Central memory CD8-positive, alpha-beta T cell (primary cell): Measurements from ENCODE around the gene SERPINB1.

Source experiments
- ATAC-seq: fragments of 150-1000 bp; cut with Tn5 transposase; replicated peaks from 2 replicates; pipeline ENCODE4 v1.10.0; 2022; ENCODE audit warnings: mild to moderate bottlenecking, moderate FRiP score, moderate number of reproducible peaks; ENCODE audit not compliant: poor library complexity, severe bottlenecking; ENCODE audit errors: extremely low read depth
- DNase-seq, 2 donors: peaks; one replicate each; pipeline ENCODE4 v3.0.0; 2021; ENCODE audit warnings: low spot score in 2 of 2
- H3K27ac Mint-ChIP-seq: one replicate; pipeline ENCODE4 v1.8.0; 2022; ENCODE audit warnings: low read depth, mild to moderate bottlenecking, moderate library complexity, mixed read lengths
- H3K27me3 Mint-ChIP-seq: one replicate; pipeline ENCODE4 v1.8.0; 2022; ENCODE audit warnings: mixed read lengths
- H3K36me3 Mint-ChIP-seq: one replicate; pipeline ENCODE4 v1.8.0; 2022; ENCODE audit warnings: mild to moderate bottlenecking, moderate library complexity, mixed read lengths; ENCODE audit not compliant: insufficient read depth
- H3K4me1 Mint-ChIP-seq: one replicate; pipeline ENCODE4 v1.8.0; 2022; ENCODE audit warnings: mixed read lengths
- H3K4me3 Mint-ChIP-seq: one replicate; pipeline ENCODE4 v1.8.0; 2022; ENCODE audit warnings: mild to moderate bottlenecking, moderate library complexity, mixed read lengths
- H3K9me3 Mint-ChIP-seq: one replicate; pipeline ENCODE4 v1.8.0; 2022; ENCODE audit warnings: mixed read lengths

Gene SERPINB1

GRCh38 chr6:2818593-2818992 lies 23.1 kb downstream of the SERPINB1 start:
- Mint-ChIP-seq H3K9me3 (peaks cover 11% of the 10 kb centered on the region), H3K27me3 (no peaks in the 10 kb centered on the region), H3K4me1 (no peaks in the 10 kb centered on the region), H3K4me3 (no peak overlapping the region), H3K36me3 (peaks cover 2% of the 10 kb centered on the region), H3K27ac (no peak overlapping the region)
- DNase-seq (no peak), ATAC-seq (no peak)

- Mint-ChIP-seq H3K36me3 (peaks cover 2% of the 10 kb centered on the region), H3K9me3 (peaks cover 11% of the 10 kb centered on the region)
- DNase-seq: no peak
Measured at GRCh38 chr6:2817903-2818443, 23.7 kb downstream of the SERPINB1 start.

GRCh38 chr6:2816158-2816557 lies 25.5 kb downstream of the SERPINB1 start:
- no peak for ATAC-seq

More at GRCh38 chr6:2817903-2818443, 23.7 kb downstream of the SERPINB1 start:
- Mint-ChIP-seq H3K27ac (no peak overlapping the region), H3K27me3 (no peaks in the 10 kb centered on the region), H3K4me3 (no peak overlapping the region), H3K4me1 (no peaks in the 10 kb centered on the region)
- no peak for ATAC-seq

GRCh38 chr6:2812695-2813094 lies 29.0 kb downstream of the SERPINB1 start:
- H3K27me3 Mint-ChIP-seq: no peaks in the 10 kb centered on the region
- H3K36me3 Mint-ChIP-seq: peaks cover 2% of the 10 kb centered on the region
- H3K9me3 Mint-ChIP-seq: peaks cover 11% of the 10 kb centered on the region
- ATAC-seq (no peak), DNase-seq (no peak)
- no peaks in the 10 kb centered on the region for H3K4me1 Mint-ChIP-seq
- H3K4me3 Mint-ChIP-seq: no peak overlapping the region
- H3K27ac Mint-ChIP-seq: no peak overlapping the region

More at GRCh38 chr6:2816158-2816557, 25.5 kb downstream of the SERPINB1 start:
- Mint-ChIP-seq H3K36me3 (peaks cover 2% of the 10 kb centered on the region), H3K4me3 (no peak overlapping the region), H3K4me1 (no peaks in the 10 kb centered on the region), H3K27me3 (no peaks in the 10 kb centered on the region), H3K27ac (no peak overlapping the region), H3K9me3 (peaks cover 11% of the 10 kb centered on the region)
- DNase-seq: no peak

GRCh38 chr6:2810092-2810671 lies 31.5 kb downstream of the SERPINB1 start:
- Mint-ChIP-seq H3K4me1 (no peaks in the 10 kb centered on the region), H3K27me3 (no peaks in the 10 kb centered on the region), H3K9me3 (peaks cover 3% of the 10 kb centered on the region), H3K36me3 (no peaks in the 10 kb centered on the region), H3K27ac (no peak overlapping the region), H3K4me3 (no peak overlapping the region)
- no peak for ATAC-seq
- no peak for DNase-seq

- no peak for DNase-seq
- ATAC-seq: no peak
- Mint-ChIP-seq H3K4me3 (no peak overlapping the region), H3K9me3 (no peaks in the 10 kb centered on the region), H3K27ac (no peak overlapping the region), H3K36me3 (no peaks in the 10 kb centered on the region), H3K4me1 (no peaks in the 10 kb centered on the region), H3K27me3 (no peaks in the 10 kb centered on the region)
Measured at GRCh38 chr6:2809015-2809414, 32.6 kb downstream of the SERPINB1 start.

GRCh38 chr6:2807342-2808090 lies 34.1 kb downstream of the SERPINB1 start:
- ATAC-seq (no peak), DNase-seq (no peak)
- Mint-ChIP-seq H3K4me3 (no peak overlapping the region), H3K4me1 (no peaks in the 10 kb centered on the region), H3K27ac (no peak overlapping the region), H3K9me3 (no peaks in the 10 kb centered on the region), H3K36me3 (no peaks in the 10 kb centered on the region), H3K27me3 (no peaks in the 10 kb centered on the region)

GRCh38 chr6:2806644-2807043 lies 35.0 kb downstream of the SERPINB1 start:
- H3K4me3 Mint-ChIP-seq: no peak overlapping the region
- no peak for DNase-seq
- H3K4me1 Mint-ChIP-seq: no peaks in the 10 kb centered on the region
- H3K27ac Mint-ChIP-seq: no peak overlapping the region
- no peaks in the 10 kb centered on the region for H3K27me3 Mint-ChIP-seq
- no peaks in the 10 kb centered on the region for H3K9me3 Mint-ChIP-seq
- ATAC-seq: no peak
- no peaks in the 10 kb centered on the region for H3K36me3 Mint-ChIP-seq

GRCh38 chr6:2805031-2805430 lies 36.6 kb downstream of the SERPINB1 start:
- no peak overlapping the region for H3K27ac Mint-ChIP-seq
- H3K27me3 Mint-ChIP-seq: no peaks in the 10 kb centered on the region
- peaks cover 2% of the 10 kb centered on the region for H3K4me1 Mint-ChIP-seq
- no peak for DNase-seq
- H3K36me3 Mint-ChIP-seq: no peaks in the 10 kb centered on the region
- ATAC-seq: no peak
- H3K9me3 Mint-ChIP-seq: no peaks in the 10 kb centered on the region
- H3K4me3 Mint-ChIP-seq: no peak overlapping the region

- peaks cover 7% of the 10 kb centered on the region for H3K4me1 Mint-ChIP-seq
- no peak overlapping the region for H3K27ac Mint-ChIP-seq
- H3K27me3 Mint-ChIP-seq: no peaks in the 10 kb centered on the region
- no peak overlapping the region for H3K4me3 Mint-ChIP-seq
- H3K9me3 Mint-ChIP-seq: no peaks in the 10 kb centered on the region
- no peak for ATAC-seq
- H3K36me3 Mint-ChIP-seq: no peaks in the 10 kb centered on the region
- no peak for DNase-seq
Measured at GRCh38 chr6:2804516-2804915, 37.1 kb downstream of the SERPINB1 start.

GRCh38 chr6:2803731-2804429 lies 37.8 kb downstream of the SERPINB1 start:
- H3K9me3 Mint-ChIP-seq: no peaks in the 10 kb centered on the region
- no peak overlapping the region for H3K4me3 Mint-ChIP-seq
- ATAC-seq (no peak), DNase-seq (no peak)
- H3K4me1 Mint-ChIP-seq: peaks cover 10% of the 10 kb centered on the region
- no peak overlapping the region for H3K27ac Mint-ChIP-seq
- no peaks in the 10 kb centered on the region for H3K27me3 Mint-ChIP-seq
- H3K36me3 Mint-ChIP-seq: no peaks in the 10 kb centered on the region

GRCh38 chr6:2802521-2803060 lies 39.1 kb downstream of the SERPINB1 start:
- Mint-ChIP-seq H3K9me3 (no peaks in the 10 kb centered on the region), H3K36me3 (no peaks in the 10 kb centered on the region), H3K27ac (no peak overlapping the region), H3K27me3 (no peaks in the 10 kb centered on the region), H3K4me3 (no peak overlapping the region), H3K4me1 (peaks cover 10% of the 10 kb centered on the region)
- ATAC-seq: no peak
- DNase-seq: no peak
